Aorta (tissue), 5 donors: Measurements from ENCODE around the gene SLC18A3. TPM values are rescaled to one million over a fixed set of nuclear protein-coding genes. Genes with fewer than 3 reads are reported as not detected.
A peak's percentile ranks its signal among the peaks of the same experiment; 100 is the strongest.

Experiments used
- ATAC-seq: fragments of 200-7000 bp; cut with Tn5 transposase; one replicate; pipeline ENCODE4 v1.9.1; 2022; ENCODE audit warnings: moderate library complexity; ENCODE audit not compliant: low FRiP score
- DNase-seq, 2 donors: peaks; one replicate each; pipeline ENCODE4 v3.0.0-alpha.2; 2020
- H3K27ac ChIP-seq, 2 donors: one replicate each; pipeline ENCODE4 v1.5.1; 2013; ENCODE audit warnings: low read length in 2 of 2, mild to moderate bottlenecking in 2 of 2, moderate library complexity in 2 of 2, control low read depth in 1 of 2, inconsistent platforms in 1 of 2, low read depth in 1 of 2
- H3K27me3 ChIP-seq, 2 donors: one replicate each; pipeline ENCODE4 v1.6.1; 2013; ENCODE audit warnings: control low read depth in 1 of 2, low read length in 1 of 2, mild to moderate bottlenecking in 1 of 2, moderate library complexity in 1 of 2; ENCODE audit not compliant: insufficient read depth in 2 of 2, control insufficient read depth in 1 of 2
- H3K36me3 ChIP-seq, 2 donors: one replicate each; pipeline ENCODE4 v1.6.1; 2013; ENCODE audit warnings: control low read depth in 1 of 2, low read length in 1 of 2, mild to moderate bottlenecking in 1 of 2; ENCODE audit not compliant: insufficient read depth in 2 of 2, control insufficient read depth in 1 of 2
- H3K4me1 ChIP-seq, 2 donors: one replicate each; pipeline ENCODE4 v1.6.1; 2013; ENCODE audit warnings: low read length in 2 of 2, control low read depth in 1 of 2, mild to moderate bottlenecking in 1 of 2, moderate library complexity in 1 of 2; ENCODE audit not compliant: insufficient read depth in 2 of 2, control insufficient read depth in 1 of 2
- H3K4me3 ChIP-seq, 2 donors: one replicate each; pipeline ENCODE4 v1.5.1; 2013; ENCODE audit warnings: low read length in 2 of 2, control low read depth in 1 of 2, mild to moderate bottlenecking in 1 of 2
- H3K9me3 ChIP-seq: one replicate; pipeline ENCODE4 v1.6.1; 2013; ENCODE audit warnings: mild to moderate bottlenecking, low read length; ENCODE audit not compliant: control insufficient read depth
- WGBS, 2 donors: extraction: QIAGEN DNeasy Blood & Tissue Kit; methylation state at CpG; one replicate each; pipeline ENCODE4 v1.1.7; 2013; 5-methylcytosine and 5-hydroxymethylcytosine counted together
- intact Hi-C, 2 donors: fragments of 100-400 bp; cut with DNase I; formaldehyde crosslinking; loops; one replicate each; pipeline versions ENCODE4 v1.14.2 to v1.15.0; 2022
- polyA plus RNA-seq, 2 donors: library from polyadenylated mRNA; stranded (reverse); fragments of 200-250 nt; gene quantifications; one replicate each; pipeline ENCODE4 v1.2.3, GENCODE V29; 2013
- total RNA-seq, 2 donors: library from RNA; stranded (reverse); fragmentation: NEBNext Ultra II Directional; extraction: Animal tissue kit (Norgen Biotek cat#: 25700); gene quantifications; one replicate each; pipeline ENCODE4 v1.2.1, GENCODE V29; 2021
- donor health status: healthy with polysubstance abuse.
- donor health status: Bipolar disorder and iron deficiency.
- donor health status: DM: no; HTN: no; CAD: no.
- donor health status: DM: no; HTN: no; CAD: no.
- donor health status: DM: yes; HTN: yes; CAD: no.

Gene SLC18A3
- total and polyA plus RNA-seq, 4 donors: not detected

DNA sequence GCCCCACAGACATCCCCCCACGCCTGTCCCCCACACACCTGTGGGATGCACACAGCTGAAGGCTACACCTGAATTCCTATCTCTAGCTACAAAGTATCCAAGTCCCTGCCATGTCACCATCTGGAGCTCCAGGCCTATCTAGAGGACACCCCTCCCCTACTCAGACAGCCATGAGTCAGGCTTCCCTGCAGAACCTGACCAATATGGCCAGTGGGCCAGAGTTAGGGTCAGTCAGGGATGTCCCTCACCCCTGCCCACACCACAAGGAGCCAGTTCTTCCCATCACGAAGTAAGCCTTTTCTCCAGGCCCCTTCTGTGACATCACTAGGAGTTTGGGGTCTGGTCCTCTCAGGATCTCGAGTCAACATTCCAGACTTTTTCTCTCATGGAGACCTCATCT lies 10.6 kb upstream of the SLC18A3 start:
- no peak for DNase-seq
- Histone ChIP-seq H3K27ac (no peak overlapping the region), H3K36me3 (no peaks in the 10 kb centered on the region), H3K9me3 (no peaks in the 10 kb centered on the region), H3K4me3 (no peak overlapping the region), H3K4me1 (no peaks in the 10 kb centered on the region), H3K27me3 (peaks cover 0 to 3% of the 10 kb centered on the region in 2 donors)
- 61 to 70% methylated on average over 3 of the region's 3 CpGs for WGBS, 2 donors
- intact Hi-C loops: no loop called here
- no peak for ATAC-seq

DNA sequence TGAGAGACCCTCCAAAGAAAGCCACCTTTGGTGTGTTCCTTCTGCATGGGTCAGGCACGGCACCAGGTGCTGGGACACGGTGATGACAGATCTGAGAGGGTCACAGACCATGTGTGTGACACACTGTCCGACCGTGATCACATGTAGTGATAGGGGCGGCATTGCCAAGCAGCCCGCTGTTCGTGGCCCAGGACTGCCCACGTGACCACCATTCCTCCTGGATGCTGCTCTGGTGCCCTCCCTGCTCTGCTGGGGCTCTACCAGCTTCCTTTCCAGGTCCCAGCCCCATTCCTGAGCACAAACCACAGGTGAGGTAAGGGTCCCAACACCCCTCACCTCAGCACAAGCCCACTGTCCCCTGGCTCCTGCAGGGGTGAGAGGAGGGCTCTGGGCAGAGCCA lies 10.1 kb upstream of the SLC18A3 start:
- intact Hi-C loops: loop anchor here in 1 of 2 donors (10.0 kb wide), 2 partner anchors 165 to 195 kb away; partner anchors contain the start of gene OGDHL
- peaks cover under 1% of the 10 kb centered on the region for H3K9me3 ChIP-seq
- peaks cover 0 to 3% of the 10 kb centered on the region in 2 donors for H3K27me3 ChIP-seq
- H3K36me3 ChIP-seq: no peaks in the 10 kb centered on the region
- DNase-seq: no peak
- ATAC-seq: no peak
- no peaks in the 10 kb centered on the region for H3K4me1 ChIP-seq
- H3K4me3 ChIP-seq: no peak overlapping the region
- 85 to 92% methylated on average over 8 of the region's 8 CpGs for WGBS, 2 donors
- H3K27ac ChIP-seq: no peak overlapping the region

DNA sequence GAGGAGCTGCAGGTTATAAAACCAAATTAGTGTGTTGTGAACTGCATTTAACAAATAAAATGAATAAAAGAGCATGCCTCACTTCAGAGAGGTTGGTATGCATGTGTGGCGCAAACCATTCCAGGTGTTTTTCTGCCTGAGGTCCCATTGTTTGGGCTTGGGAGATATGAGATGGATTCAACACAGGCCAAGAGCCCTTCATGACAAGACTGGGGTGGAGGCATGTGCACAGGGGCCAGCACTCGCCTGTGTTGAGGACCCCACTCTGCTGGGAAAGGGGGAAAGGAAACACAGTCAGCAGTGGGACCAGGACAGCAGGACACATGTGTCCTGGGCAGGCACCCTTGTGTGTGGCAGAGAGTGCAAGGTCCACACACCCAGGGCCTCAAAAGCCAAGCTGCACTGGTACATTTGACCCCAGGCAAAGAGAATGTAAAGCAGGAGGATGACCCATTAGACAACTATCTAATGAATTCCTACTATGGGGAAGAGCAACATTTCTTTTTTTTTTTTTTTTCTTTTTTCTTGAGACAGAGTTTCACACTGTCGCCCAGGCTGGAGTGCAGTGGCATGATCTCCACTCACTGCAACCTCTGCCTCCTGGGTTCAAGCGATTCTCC lies 9.2 kb upstream of the SLC18A3 start:
- ATAC-seq (no peak), DNase-seq (no peak)
- peaks cover 0 to 3% of the 10 kb centered on the region in 2 donors for H3K27me3 ChIP-seq
- intact Hi-C loops: loop anchor here in 1 of 2 donors (10.0 kb wide), 2 partner anchors 164 to 196 kb away; partner anchors contain the start of gene OGDHL
- no peak overlapping the region for H3K4me3 ChIP-seq
- H3K27ac ChIP-seq: no peak overlapping the region
- peaks cover 2% of the 10 kb centered on the region for H3K9me3 ChIP-seq
- 77 to 80% methylated on average over 4 of the region's 4 CpGs for WGBS, 2 donors
- H3K36me3 ChIP-seq: no peaks in the 10 kb centered on the region
- H3K4me1 ChIP-seq: no peaks in the 10 kb centered on the region

DNA sequence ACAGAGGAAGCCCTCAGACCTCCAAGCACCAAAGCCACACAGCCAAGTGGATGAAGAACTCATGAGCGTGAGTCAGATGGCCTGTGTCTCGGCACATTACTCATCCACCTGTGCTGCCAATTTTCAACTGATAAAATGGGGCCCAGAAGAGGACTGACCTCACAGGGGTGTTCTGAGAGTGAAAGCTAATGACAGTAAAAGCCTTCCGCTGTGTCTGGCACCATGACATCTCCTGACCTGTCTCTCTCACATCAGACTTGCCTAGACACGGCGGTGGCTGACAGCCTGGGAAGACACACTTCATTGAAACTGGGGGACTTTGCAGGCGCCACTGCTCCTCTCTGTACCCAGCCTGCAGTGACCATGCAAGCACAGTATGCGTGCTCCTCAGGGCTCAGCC lies 8.3 kb upstream of the SLC18A3 start:
- Histone ChIP-seq H3K36me3 (no peaks in the 10 kb centered on the region), H3K9me3 (peaks cover 2% of the 10 kb centered on the region), H3K27me3 (peaks cover 0 to 3% of the 10 kb centered on the region in 2 donors), H3K4me3 (no peak overlapping the region), H3K27ac (no peak overlapping the region), H3K4me1 (no peaks in the 10 kb centered on the region)
- intact Hi-C loops: loop anchor here in 1 of 2 donors (10.0 kb wide), 2 partner anchors 163 to 197 kb away; partner anchors contain the start of gene OGDHL
- 74% methylated on average over 7 of the region's 7 CpGs for WGBS, 2 donors
- ATAC-seq (no peak), DNase-seq (no peak)

DNA sequence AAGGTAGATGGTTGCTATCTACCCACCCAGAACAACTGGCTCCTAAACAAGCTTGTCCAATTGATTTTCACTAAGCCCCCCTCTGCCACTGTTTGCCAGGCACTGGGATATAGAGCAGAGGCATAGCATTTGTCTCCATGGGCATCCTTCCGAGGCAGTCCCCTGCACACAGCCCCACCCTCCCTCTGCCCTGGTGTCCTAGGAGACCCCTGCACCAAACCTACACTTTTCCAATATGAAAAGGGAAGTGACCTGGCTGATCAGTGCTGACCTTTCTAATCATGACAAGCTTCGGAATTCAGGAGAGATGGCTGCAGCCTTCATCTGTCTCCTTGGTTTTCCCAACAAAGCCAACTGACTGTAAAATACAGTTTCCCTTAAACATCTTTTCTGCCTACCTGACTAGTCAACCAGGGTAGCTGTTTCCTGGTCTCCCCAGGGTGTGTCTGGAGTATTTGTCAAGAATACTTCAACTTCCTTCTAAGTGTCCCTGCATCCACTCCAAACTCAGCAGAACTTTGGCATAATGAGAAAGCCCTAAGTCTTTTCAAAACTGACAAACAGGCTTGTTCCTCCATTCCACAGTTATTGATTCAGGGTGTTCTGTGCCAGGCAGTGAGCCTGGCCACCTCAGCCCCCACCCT lies 7.6 kb upstream of the SLC18A3 start:
- peaks cover 0 to 3% of the 10 kb centered on the region in 2 donors for H3K27me3 ChIP-seq
- H3K4me1 ChIP-seq: no peaks in the 10 kb centered on the region
- H3K27ac ChIP-seq: no peak overlapping the region
- ATAC-seq (no peak), DNase-seq (no peak)
- no peak overlapping the region for H3K4me3 ChIP-seq
- peaks cover 2% of the 10 kb centered on the region for H3K9me3 ChIP-seq
- H3K36me3 ChIP-seq: no peaks in the 10 kb centered on the region
- intact Hi-C loops: loop anchor here in 1 of 2 donors (10.0 kb wide), 2 partner anchors 162 to 198 kb away; partner anchors contain the start of gene OGDHL
- WGBS, 2 donors: 68 to 71% methylated on average over 2 of the region's 2 CpGs

DNA sequence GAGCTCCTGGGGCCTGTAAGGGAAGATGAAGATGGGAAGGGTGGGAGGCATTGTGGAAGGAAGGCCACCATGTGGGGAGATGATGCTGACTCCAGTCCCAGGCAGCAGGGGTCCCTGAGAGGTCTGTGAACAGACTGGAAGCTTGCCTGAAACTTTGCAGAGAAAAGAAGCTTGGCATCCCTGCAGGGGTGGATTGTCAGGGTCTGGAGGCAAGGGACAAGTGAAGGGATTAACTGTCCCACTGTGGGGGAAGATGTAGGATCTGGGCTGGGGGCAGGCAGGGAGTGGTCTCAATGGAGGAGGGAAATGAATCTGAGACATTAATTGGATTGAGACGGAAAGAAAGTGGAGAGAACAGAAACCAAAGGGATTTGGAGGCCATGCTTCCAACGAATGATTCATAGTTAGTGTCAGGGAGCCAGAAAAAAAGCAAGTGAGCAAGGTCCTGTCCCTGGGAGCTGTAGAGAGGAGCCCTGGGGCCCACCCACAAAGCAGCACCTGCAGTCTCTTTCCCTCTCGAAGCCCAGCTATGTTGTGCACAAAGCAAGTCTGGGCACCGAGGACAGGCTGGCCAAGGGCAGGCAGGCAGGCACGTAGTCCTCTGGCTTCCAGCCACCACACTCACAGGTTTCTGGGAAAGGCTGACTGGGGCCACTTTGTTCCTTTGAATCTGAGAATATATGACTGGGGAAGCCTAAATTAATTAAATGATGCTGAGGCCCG lies 4.7 kb upstream of the SLC18A3 start:
- no peak for ATAC-seq
- H3K36me3 ChIP-seq: no peaks in the 10 kb centered on the region
- DNase-seq: no peak
- H3K9me3 ChIP-seq: peaks cover 2% of the 10 kb centered on the region
- H3K4me3 ChIP-seq: no peak overlapping the region
- peaks cover 0 to 5% of the 10 kb centered on the region in 2 donors for H3K27me3 ChIP-seq
- no peaks in the 10 kb centered on the region for H3K4me1 ChIP-seq
- no peak overlapping the region for H3K27ac ChIP-seq
- intact Hi-C loops: loop anchor here in 1 of 2 donors (10.0 kb wide), 2 partner anchors 159 to 201 kb away; partner anchors contain the start of gene OGDHL
- WGBS, 2 donors: 62 to 68% methylated on average over 6 of the region's 6 CpGs

DNA sequence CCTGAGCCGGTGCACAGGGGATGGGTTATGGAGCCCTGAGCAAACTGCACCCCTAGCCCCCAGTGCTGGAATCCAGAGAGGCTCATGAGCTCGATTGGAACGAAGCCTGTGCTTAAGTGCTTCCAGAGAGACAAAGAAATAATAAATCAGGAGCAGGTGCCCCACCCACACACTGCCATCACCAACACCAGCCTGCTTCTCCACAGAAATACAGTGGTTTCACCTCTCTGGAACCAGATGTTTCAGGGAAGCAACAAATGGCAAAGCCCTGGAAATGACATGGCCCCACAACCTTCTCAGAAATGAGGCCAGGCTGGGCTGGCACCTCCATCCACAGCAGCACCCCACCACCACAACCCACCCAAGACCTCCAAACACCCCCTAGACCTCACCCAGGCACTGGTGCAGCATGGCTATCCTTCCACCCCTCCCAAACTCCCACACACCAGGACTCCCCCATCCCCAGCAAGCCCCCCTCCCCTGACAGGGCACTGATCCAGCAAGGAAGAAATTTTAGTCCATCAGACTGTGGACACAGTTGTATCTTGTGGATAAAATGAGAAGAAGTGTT lies 4.1 kb upstream of the SLC18A3 start:
- WGBS, 2 donors: 49 to 55% methylated on average over 3 of the region's 3 CpGs
- Histone ChIP-seq H3K4me3 (no peak overlapping the region), H3K27ac (no peak overlapping the region), H3K36me3 (no peaks in the 10 kb centered on the region), H3K4me1 (no peaks in the 10 kb centered on the region), H3K9me3 (peaks cover 2% of the 10 kb centered on the region), H3K27me3 (peaks cover 0 to 5% of the 10 kb centered on the region in 2 donors)
- intact Hi-C loops: loop anchor here in 1 of 2 donors (10.0 kb wide), 2 partner anchors 159 to 201 kb away; partner anchors contain the start of gene OGDHL
- DNase-seq (no peak), ATAC-seq (no peak)

DNA sequence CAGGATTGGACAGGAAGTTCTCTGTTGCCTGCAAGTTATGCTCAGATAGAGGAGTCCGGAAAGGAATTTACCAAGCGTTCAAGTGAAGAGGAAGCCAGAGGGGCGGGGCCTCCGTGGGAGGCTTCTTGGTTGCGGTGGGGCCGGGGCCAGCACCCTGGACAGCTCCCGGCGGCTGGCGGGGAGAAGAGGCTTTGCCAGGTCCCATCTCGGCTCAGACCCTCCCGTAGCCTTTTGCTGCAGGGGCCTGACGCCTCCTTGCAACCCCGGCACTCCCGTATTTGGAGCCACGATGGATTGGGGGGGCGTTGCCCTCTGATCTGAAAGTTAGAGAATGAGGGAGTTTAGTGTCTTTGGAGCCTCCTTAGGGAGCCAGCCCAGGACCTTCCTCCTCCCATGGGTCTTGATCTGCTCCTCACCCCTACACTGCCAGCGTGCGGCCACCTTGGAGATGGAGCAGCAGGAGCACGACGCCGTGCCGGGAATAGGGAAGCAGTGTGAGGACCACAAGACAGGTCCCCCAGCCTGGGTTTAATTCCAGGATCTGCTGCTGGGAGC lies 3.1 kb upstream of the SLC18A3 start:
- 2% methylated on average over 22 of the region's 22 CpGs for WGBS, 2 donors
- intact Hi-C loops: loop anchor here in 1 of 2 donors (10.0 kb wide), 2 partner anchors 158 to 202 kb away; partner anchors contain the start of gene OGDHL
- Histone ChIP-seq H3K9me3 (peaks cover 2% of the 10 kb centered on the region), H3K36me3 (no peaks in the 10 kb centered on the region), H3K4me3 (no peak overlapping the region), H3K4me1 (no peaks in the 10 kb centered on the region), H3K27me3 (peaks cover 0 to 6% of the 10 kb centered on the region in 2 donors), H3K27ac (no peak overlapping the region)
- DNase-seq (peak; percentile 82 to 88), ATAC-seq (peak; percentile 80)
